ENCODE measurements around the gene MSRB3.

MSRB3 gene

GRCh38 chr12:65327207-65328076 is 49.0 kb downstream of the MSRB3 start:
- no peak for DNase-seq

- DNase-seq = no peak
These were observed 51.2 kb downstream of the MSRB3 start for GRCh38 chr12:65329721-65330120.

- no peak for DNase-seq
These were observed 51.8 kb downstream of the MSRB3 start for GRCh38 chr12:65330331-65330730.

GRCh38 chr12:65331456-65331855 is 53.0 kb downstream of the MSRB3 start:
- no peak for DNase-seq

DNA sequence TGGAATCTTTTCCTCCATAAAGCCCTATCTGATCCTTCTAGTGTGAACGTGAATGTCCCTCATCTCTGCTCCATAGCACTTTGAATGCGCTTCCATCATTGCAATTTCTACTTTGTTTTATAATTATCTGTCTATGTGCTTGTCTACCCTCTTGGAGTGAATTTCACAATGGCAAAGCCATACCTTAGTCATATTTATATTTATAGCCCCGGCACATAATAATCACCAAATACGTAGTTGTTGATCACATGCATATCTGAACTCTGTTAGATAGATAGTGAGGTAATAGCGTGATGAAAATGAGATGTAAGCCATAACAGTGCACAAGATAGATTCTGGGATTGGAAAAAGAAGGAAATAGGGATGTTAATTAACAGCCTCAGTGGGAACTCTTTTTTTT is 55.2 kb downstream of the MSRB3 start:
- no peak for DNase-seq

GRCh38 chr12:65334521-65334920 is 56.0 kb downstream of the MSRB3 start:
- DNase-seq = no peak

- DNase-seq = no peak
These were observed 56.7 kb downstream of the MSRB3 start for GRCh38 chr12:65335021-65335714.

- DNase-seq = no peak
These were observed 57.5 kb downstream of the MSRB3 start for GRCh38 chr12:65335981-65336380.

DNA sequence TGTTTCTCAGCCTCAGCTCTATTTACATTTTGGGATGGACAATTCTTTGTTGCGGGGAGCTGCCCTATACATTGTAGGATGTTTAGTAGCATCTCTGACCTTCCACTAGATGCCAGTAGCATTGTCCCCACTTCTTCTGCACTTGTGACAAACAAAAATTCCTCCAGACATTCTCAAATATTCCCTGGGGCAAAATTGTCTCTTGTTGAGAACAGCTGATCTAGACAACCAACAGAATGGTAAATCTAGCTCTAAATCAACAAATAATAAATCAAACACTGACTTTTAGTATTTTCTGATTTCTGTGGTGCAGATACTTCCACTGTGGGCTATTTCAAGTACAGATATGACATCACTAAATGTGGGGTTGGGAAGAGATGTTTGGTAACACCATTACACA is 60.7 kb downstream of the MSRB3 start:
- no peak for DNase-seq

DNA sequence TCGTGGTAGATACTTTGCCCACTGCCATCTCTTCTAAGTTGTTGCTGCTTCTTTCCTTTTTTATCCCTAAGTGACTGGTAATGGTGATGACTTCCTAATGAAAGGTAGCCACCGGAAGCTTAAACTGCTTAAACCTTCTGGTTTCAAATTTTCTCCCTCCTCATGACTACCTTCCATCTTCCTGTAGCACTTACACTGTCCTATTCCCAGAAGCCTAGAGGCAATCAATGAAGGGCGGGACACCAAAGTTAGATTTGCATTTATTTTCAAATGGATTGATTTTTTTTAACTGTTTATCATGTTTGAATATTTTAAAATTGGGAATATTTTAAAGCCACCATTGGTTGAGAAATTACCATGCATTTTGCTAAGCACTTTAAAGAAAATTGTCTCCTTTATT is 64.7 kb downstream of the MSRB3 start:
- no peak for DNase-seq

GRCh38 chr12:65343801-65344200 is 65.3 kb downstream of the MSRB3 start:
- peak in 1 of 2 experiments; percentile 35 for DNase-seq

DNA sequence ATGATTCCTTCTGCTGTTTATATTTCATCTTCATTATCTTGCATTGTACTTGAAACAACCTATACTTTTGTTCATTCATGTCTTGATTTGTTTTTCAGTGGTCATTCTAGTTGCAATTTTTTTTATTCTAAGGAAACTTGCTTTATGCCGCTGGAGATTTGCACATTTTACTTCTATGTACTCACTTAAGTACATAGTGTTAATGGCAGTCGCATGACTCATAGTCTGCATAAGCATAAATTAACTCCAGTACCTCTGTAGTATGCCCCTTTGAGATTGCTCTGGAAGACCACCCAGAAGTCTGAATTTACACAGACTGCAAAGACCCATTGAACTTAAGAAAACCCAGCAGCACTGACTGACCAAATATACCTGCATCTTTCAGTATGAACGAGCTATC is 77.0 kb downstream of the MSRB3 start:
- DNase-seq = no peak

DNA sequence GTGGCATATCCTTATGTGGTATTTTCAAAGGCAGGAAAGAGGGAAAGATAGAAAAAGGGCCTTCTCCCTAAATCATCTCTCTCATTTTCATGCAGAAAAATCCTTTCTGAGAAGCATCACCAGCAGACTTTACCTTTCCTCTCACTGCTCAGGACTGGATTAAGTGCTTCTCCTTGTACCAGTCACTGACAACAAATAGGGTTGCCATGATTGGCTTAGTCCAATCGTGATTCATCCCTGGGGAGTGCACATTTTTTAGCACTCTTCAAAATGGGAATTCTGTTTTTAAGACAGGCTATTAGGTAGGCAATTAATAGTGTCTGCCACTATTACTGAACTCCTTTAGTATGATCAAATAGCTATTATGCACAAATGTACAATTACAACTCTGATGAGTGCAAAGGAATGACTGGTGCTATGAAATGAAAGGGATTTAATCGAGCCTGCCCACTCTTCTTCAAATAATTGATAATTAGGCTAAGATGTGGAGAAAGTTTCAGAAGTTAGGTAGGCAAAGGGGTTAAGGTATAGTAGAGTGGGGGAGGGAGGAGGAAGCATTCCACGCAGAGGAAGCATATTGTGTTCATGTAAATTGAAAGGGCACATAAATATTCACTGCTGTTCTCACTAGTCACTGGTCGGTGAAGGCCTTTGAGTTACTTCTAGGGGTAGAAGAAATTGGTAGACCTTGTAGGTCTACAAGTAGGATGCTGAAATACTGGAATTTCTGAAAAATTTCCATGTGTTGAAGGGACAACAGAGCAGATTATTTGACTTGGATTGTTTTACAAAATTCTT is 84.0 kb downstream of the MSRB3 start:
- no peak for DNase-seq

- no peak for DNase-seq
These were observed 85.6 kb downstream of the MSRB3 start for GRCh38 chr12:65364046-65364445.

GRCh38 chr12:65367396-65367795 is 88.9 kb downstream of the MSRB3 start:
- no peak for DNase-seq

- DNase-seq = no peak
These were observed 89.6 kb downstream of the MSRB3 start for GRCh38 chr12:65368055-65368454.

- DNase-seq = peak in 1 of 2 experiments; percentile 17
These were observed 94.1 kb downstream of the MSRB3 start for GRCh38 chr12:65372574-65372973.

GRCh38 chr12:65384240-65384639 is 105.8 kb downstream of the MSRB3 start:
- no peak for DNase-seq

DNA sequence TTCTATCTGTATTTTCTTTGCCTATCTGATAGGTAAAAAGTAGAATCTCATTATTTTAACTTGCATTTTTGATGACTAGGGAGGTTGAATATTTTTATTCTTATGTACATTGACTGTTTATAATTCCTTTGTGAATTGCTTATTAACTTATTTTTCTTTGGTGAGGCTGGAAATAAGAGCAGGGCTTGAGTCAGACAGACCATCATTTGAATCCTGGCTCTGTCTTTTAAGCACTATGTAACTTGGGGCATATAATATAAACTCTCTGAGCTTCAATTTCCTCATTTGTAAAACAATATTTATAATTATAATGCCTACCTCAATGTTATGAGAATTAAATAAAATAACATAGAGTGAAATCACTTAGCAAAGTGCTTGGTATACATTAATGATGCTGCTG is 108.9 kb downstream of the MSRB3 start:
- no peak for DNase-seq

- DNase-seq = peak; percentile 59 to 73
These were observed 111.0 kb downstream of the MSRB3 start for GRCh38 chr12:65389436-65389835.

GRCh38 chr12:65391711-65392110 is 113.2 kb downstream of the MSRB3 start:
- DNase-seq = no peak

- DNase-seq = no peak
These were observed 114.0 kb downstream of the MSRB3 start for GRCh38 chr12:65392491-65392890.

GRCh38 chr12:65403188-65403587 is 124.7 kb downstream of the MSRB3 start:
- no peak for DNase-seq

All from NCI-H524 (cell line).